Heart left ventricle (tissue), 16 donors: ENCODE results near the gene MBP. TPM values are rescaled to one million over a fixed set of nuclear protein-coding genes. Genes with fewer than 3 reads are reported as not detected.

Experiments
- ATAC-seq, 4 donors: fragments of 200-7000 bp; cut with Tn5 transposase; one replicate each; pipeline ENCODE4 v1.9.1; 2020 to 2022; ENCODE audit warnings: moderate library complexity in 4 of 4, mild to moderate bottlenecking in 3 of 4, moderate number of reproducible peaks in 1 of 4
- DNase-seq, 5 donors: peaks; one replicate each; pipeline ENCODE4 v3.0.0-alpha.2; 2020
- H3K27ac ChIP-seq, 12 donors: fragments of 200-600 bp; sonication (generic) in 4 of 12; one replicate each; pipeline versions ENCODE4 v1.5.0 to v1.8.0; 2016 to 2022; ENCODE audit warnings: mild to moderate bottlenecking in 2 of 12
- H3K27me3 ChIP-seq, 9 donors: fragments of 200-600 bp; sonication (generic) in 2 of 9; one replicate each; pipeline versions ENCODE4 v1.5.1 to v1.8.0; 2016 to 2022; ENCODE audit warnings: mild to moderate bottlenecking in 3 of 9
- H3K36me3 ChIP-seq, 9 donors: fragments of 200-600 bp; sonication (generic) in 2 of 9; one replicate each; pipeline versions ENCODE4 v1.5.0 to v1.8.0; 2018 to 2022; ENCODE audit warnings: mild to moderate bottlenecking in 2 of 9
- H3K4me1 ChIP-seq, 12 donors: fragments of 200-600 bp; sonication (generic) in 4 of 12; one replicate each; pipeline versions ENCODE4 v1.5.0 to v1.8.0; 2016 to 2022; ENCODE audit warnings: mild to moderate bottlenecking in 3 of 12
- H3K4me3 ChIP-seq, 12 donors: fragments of 200-600 bp; sonication (generic) in 4 of 12; one replicate each; pipeline versions ENCODE4 v1.5.0 to v1.8.0; 2017 to 2022; ENCODE audit warnings: mild to moderate bottlenecking in 9 of 12, moderate library complexity in 4 of 12
- H3K9me3 ChIP-seq, 12 donors: fragments of 200-600 bp; sonication (generic) in 4 of 12; one replicate each; pipeline versions ENCODE4 v1.5.0 to v1.8.0; 2016 to 2022; ENCODE audit warnings: mild to moderate bottlenecking in 1 of 12
- POLR2A ChIP-seq, 2 donors: fragments of 450-650 bp; IDR thresholded peaks; one replicate each; pipeline ENCODE4 v1.6.1; 2017; ENCODE audit warnings: antibody characterized with exemption in 2 of 2, mild to moderate bottlenecking in 2 of 2, moderate library complexity in 2 of 2
- WGBS, 4 donors: extraction: QIAGEN DNeasy Blood & Tissue Kit in 2 of 4; methylation state at CpG; one replicate each; pipeline versions ENCODE4 v1.1.5 to v1.1.7; 2013 to 2018; 5-methylcytosine and 5-hydroxymethylcytosine counted together
- intact Hi-C, 10 donors: fragments of 100-400 bp; cut with DNase I; formaldehyde crosslinking; loops; one replicate each; pipeline versions ENCODE4 v1.11.1 to v1.14.2; 2022
- polyA plus RNA-seq, 2 donors: library from polyadenylated mRNA; stranded (reverse); fragments of 200-250 nt; gene quantifications; one replicate each; pipeline ENCODE4 v1.2.3, GENCODE V29; 2013
- total RNA-seq, 9 donors: library from RNA; depleted of rRNA in 2 of 9; stranded (reverse); fragments of >200 nt in 2 of 9; fragmentation: NEBNext Ultra II Directional in 3 of 9; extraction: Animal tissue kit (Norgen Biotek cat#: 25700) in 3 of 9; gene quantifications; one replicate each; pipeline versions ENCODE4 v1.1.0 to v1.2.4, GENCODE V29; 2016 to 2023
- TF ChIP-seq, protein P1 (sequence below), 12 donors: fragments of 200-600 bp; sonication (generic) in 4 of 12; IDR thresholded peaks; one replicate each; pipeline versions ENCODE4 v1.5.0 to v1.8.0; 2018 to 2022; ENCODE audit warnings: antibody characterized with exemption in 12 of 12, mild to moderate bottlenecking in 5 of 12
- donor health status: ischemic (EF 13 %, LVEDD 7.1; RV severe dilation, severe dysfunction).
- donor health status: healthy with polysubstance abuse.
- donor health status: DM: no; HTN: yes; CAD: no.
- donor health status: DM: no; HTN: no; CAD: no.
- donor health status: ischemic (EF 25% LVEDD 6.9; RV normal size, moderate dysfunction).
- donor health status: ischemic (EF 25% LVEDD 5.7; RV mildly dilated, moderate dysfunction).
- donor health status: healthy.
- donor health status: DM: yes; HTN: yes; CAD: no.
- donor health status: ischemic (EF 35%, LVEDD 5.7; RV mildly dilated, moderate dysfunction).
- donor health status: nonischemic (EF 11% LVEDD 7.7; RV severe dilation, severe dysfunction).
- donor health status: DM: yes; HTN: yes; CAD: no.
- donor health status: PGD.
- donor health status: ischemic (EF 29% LVEDD 5.4; RV normal size, mild dysfunction).
- donor health status: nonischemic (EF 23%, LVEDD 6.1; RV moderate dilation, normal function).

The MBP gene
- total and polyA plus RNA-seq, 11 donors = 7.7 to 93.0 (median 31.8) TPM

DNA sequence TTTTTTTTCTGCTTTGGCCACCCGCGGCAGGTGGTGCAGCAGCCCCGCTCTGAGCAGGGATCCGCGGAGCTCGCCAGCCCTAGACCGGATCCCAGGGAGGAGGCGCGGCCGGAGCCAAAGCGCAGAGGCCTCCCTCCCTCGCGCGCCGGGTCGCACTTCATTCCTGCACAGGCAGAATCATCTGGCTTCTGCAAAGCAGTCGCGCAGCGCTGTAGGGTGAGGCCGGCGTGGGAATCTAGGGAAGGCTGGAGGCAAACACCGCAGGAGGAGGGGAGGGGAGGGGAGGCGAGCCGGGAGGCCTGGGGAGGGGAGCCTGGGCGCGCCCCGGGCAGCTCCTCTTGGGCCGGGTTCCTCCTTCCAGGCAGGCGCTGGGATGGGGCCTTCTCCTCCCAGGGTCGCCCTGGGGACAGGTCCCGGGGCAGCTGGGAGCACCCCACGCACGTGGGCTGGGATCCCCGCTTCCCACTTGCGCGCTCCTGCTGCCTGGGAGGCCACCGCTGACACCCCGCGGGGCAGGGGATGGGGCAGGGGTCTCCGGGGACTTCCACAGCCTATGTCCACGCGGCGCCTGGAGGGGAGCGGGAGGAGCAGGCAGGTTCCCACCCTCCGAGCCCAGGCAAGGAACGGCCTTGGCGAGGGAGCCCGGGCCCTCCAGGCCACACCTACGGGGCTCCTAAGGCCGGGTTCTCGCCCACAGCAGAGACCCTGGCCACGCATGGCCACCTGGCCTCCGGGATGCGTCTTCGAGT, 45.0 kb downstream of the MBP start:
- Histone ChIP-seq H3K4me3 (peak overlapping the region; percentile 17 to 66 (median 55)), H3K27ac (peak overlapping the region; percentile 2 to 92 (median 84)), H3K9me3 (no peaks in the 10 kb centered on the region), H3K36me3 (peaks cover 0 to 14% (median 0%) of the 10 kb centered on the region in 9 donors), H3K4me1 (peaks cover 4 to 64% (median 43%) of the 10 kb centered on the region in 12 donors), H3K27me3 (no peaks in the 10 kb centered on the region)
- WGBS, 4 donors = 29 to 39% (median 36%) methylated on average over 43 to 55 of the region's 55 CpGs
- TF ChIP-seq POLR2A (IDR thresholded peaks at IDR 0.05) = no peak
- TF ChIP-seq, protein P1, sequence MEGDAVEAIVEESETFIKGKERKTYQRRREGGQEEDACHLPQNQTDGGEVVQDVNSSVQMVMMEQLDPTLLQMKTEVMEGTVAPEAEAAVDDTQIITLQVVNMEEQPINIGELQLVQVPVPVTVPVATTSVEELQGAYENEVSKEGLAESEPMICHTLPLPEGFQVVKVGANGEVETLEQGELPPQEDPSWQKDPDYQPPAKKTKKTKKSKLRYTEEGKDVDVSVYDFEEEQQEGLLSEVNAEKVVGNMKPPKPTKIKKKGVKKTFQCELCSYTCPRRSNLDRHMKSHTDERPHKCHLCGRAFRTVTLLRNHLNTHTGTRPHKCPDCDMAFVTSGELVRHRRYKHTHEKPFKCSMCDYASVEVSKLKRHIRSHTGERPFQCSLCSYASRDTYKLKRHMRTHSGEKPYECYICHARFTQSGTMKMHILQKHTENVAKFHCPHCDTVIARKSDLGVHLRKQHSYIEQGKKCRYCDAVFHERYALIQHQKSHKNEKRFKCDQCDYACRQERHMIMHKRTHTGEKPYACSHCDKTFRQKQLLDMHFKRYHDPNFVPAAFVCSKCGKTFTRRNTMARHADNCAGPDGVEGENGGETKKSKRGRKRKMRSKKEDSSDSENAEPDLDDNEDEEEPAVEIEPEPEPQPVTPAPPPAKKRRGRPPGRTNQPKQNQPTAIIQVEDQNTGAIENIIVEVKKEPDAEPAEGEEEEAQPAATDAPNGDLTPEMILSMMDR (IDR thresholded peaks at IDR 0.05) = no peak
- DNase-seq (peak in 4 of 5 donors; percentile 58 to 80 (median 74)), ATAC-seq (peak; percentile 53 to 75 (median 70))
- intact Hi-C loops = loop anchor here in 1 of 10 donors (10.0 kb wide), 1 partner anchor 117 kb away; no protein-coding TSS in a partner anchor

- H3K4me1 ChIP-seq = peaks cover 4 to 64% (median 44%) of the 10 kb centered on the region in 12 donors
- peaks cover 0 to 14% (median 0%) of the 10 kb centered on the region in 9 donors for H3K36me3 ChIP-seq
- 16 to 24% (median 20%) methylated on average over 25 of the region's 25 CpGs for WGBS, 4 donors
- H3K27me3 ChIP-seq = no peaks in the 10 kb centered on the region
- peak overlapping the region; percentile 17 to 66 (median 55) for H3K4me3 ChIP-seq
- intact Hi-C loops = loop anchor here in 1 of 10 donors (10.0 kb wide), 1 partner anchor 118 kb away; no protein-coding TSS in a partner anchor
- peak overlapping the region; percentile 2 to 92 (median 84) for H3K27ac ChIP-seq
- ATAC-seq (peak; percentile 33 to 73 (median 56)), DNase-seq (peak; percentile 52 to 70 (median 63))
- no peaks in the 10 kb centered on the region for H3K9me3 ChIP-seq
- no peak for TF ChIP-seq POLR2A (IDR thresholded peaks at IDR 0.05)
- TF ChIP-seq, protein P1 (IDR thresholded peaks at IDR 0.05) = no peak
Observed at GRCh38 chr18:77086656-77087392, 45.8 kb downstream of the MBP start.

- Histone ChIP-seq H3K4me3 (peak overlapping the region in 5 of 12 donors; percentile 56 to 66 (median 58)), H3K27ac (peak overlapping the region; percentile 2 to 92 (median 84)), H3K27me3 (no peaks in the 10 kb centered on the region), H3K4me1 (peaks cover 4 to 69% (median 44%) of the 10 kb centered on the region in 12 donors), H3K36me3 (peaks cover 0 to 14% (median 0%) of the 10 kb centered on the region in 9 donors), H3K9me3 (no peaks in the 10 kb centered on the region)
- intact Hi-C loops = loop anchor here in 1 of 10 donors (10.0 kb wide), 1 partner anchor 119 kb away; no protein-coding TSS in a partner anchor
- WGBS, 4 donors = 75 to 90% (median 82%) methylated on average over 3 of the region's 3 CpGs
- TF ChIP-seq, protein P1 (IDR thresholded peaks at IDR 0.05) = no peak
- no peak for TF ChIP-seq POLR2A (IDR thresholded peaks at IDR 0.05)
- ATAC-seq (peak in 1 of 4 donors; percentile 32), DNase-seq (no peak)
Observed at GRCh38 chr18:77086034-77086433, 46.5 kb downstream of the MBP start.
